ENCODE data around the gene MNAT1.

- TF ChIP-seq POLR2A (IDR thresholded peaks at IDR 0.05; ENCODE audit: low read depth, low read length) (no peak), TAF1 (IDR thresholded peaks at IDR 0.05; ENCODE audit: borderline replicate concordance, low read depth, low read length) (no peak)
Measured at GRCh38 chr14:60713513-60713912, 21.0 kb upstream of the MNAT1 start.
